Hematopoietic multipotent progenitor cell treated with erythropoietin and hydrocortisone succinate and interleukin-3 and kit ligand, for 8 days (in vitro differentiated cells): ENCODE results near the gene TSHR.
"Not testable (repeated sequence)": the region's sequence is repeated elsewhere in the genome, so short reads cannot be mapped to it uniquely, and the experiment has no call there.

Experiments used
- DNase-seq: peaks from one replicate; pipeline ENCODE4 v3.0.0-alpha.2; 2015

Gene TSHR

DNA sequence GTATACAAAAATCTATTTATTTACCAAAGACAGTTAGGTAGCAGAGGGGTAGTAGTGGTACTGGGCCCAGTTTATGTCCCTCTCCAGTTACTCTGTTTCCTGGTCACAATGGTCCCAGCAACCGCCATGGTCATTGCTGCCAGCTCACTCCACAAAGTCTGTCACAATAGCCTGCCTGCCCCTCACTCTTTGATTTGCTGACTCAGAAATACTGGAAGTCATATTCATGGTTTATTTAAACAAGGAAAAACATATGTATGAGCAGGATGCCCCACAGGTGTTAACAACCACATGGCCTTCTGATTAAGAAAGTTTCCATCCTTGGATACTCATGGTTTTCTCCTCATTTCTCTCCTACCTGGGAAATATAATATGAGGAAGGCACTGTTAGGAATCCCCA is 49.2 kb downstream of the TSHR start:
- DNase-seq, result no peak

DNA sequence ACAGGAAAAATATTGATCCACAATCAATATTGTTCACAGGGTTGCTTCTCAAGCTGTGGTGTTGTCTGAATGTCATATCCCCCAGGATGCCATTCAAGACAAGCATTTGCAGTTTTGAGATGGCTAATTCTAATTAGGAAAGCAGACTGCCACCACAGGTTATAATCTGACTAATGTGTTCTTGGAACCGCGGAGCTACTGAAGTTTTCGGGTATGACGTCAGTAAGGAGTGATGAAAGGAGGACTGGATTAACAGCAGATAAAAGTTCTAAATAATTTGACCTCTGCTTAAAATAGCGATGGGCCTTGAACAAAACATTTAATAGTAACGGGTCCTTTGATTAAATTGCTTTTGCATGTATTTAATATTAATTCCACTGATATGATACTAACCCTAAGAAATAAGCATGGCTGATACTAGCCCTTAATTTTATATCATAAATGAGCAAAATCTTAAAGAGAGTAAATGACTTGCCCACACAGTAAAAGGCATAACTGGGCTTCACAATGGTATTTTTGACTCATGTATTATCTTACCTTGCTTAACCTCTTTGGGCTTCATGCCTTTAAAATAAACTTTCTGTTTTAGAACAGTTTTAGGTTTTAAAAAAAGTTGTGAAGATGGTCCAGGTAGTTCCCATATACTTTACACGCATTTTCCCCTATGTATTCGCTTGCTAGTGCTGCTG is 50.3 kb downstream of the TSHR start:
- DNase-seq, result no peak

DNA sequence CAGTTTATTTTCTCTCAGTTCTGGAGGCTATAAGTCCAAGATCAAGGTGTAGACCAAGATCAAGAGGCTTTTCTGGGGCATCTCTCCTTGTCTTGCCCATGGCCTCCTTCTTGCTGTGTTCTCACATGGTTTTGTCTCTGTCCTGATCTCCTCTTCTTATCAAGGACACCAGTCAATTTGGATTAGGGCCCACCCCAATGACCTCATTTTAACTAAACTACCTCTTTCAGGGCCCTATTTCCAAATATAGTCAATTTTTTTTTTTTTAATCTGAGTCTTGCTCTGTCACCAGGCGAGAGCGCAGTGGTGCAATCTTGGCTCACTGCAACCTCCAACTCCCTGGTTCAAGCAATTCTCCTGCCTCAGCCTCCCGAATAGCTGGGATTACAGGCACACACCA is 50.8 kb downstream of the TSHR start:
- peak; percentile 90 for DNase-seq

DNA sequence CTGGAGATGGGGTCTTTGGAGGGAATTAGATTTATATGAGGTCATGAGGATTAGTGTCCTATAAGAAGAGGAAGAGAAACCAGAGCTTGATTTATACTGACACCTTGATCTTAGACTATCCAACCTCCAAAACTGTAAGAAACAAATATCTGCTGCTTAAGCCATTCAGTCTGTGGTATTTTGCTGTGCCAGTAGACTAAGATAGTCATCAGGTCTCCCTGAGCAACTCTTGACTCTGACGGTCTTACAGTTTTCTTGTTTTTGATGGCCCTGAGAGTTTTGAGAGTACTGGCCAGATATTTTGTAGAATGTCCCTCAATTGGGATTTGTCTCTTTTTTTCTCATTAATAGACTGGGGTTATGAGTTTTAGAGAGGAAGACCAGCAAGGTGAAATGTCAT is 51.7 kb downstream of the TSHR start:
- peak; percentile 27 for DNase-seq

DNA sequence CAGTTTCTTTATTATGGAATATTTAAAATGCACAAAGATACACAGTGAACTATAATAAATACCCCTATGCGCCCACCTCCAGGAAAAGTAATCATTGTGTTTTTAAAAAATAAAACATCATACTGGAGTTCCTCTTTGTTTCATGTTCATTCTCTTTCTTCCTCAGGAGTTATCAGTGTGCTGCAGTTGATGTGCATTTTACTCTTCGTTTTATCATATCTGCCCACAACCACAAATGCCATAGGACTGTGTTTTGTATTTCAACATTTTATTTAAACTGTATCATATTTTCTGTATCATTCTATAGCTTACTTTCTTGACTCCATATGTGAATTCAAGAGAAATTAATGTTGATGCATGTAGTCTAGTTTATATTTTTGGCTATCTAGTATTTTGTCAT is 53.9 kb downstream of the TSHR start:
- peak; percentile 79 for DNase-seq

DNA sequence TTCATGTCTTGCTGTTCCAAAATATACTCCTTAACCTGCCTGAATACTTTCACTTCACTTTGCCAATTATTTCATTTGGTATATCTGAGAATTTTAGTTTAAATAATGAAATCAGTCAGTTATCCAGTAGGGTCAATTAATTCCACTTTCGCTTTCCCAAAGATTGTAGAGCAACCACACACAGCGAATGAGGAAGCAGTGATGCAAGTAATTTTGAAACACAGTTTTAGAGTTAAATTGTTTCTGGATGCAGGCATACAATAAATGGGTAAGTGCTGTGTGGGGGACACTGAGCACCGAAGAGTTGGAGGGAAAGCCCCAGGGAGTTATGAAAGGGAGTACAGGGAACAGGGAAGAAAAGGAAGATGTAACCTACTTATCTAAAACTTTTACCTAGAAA is 62.8 kb downstream of the TSHR start:
- no peak for DNase-seq

DNA sequence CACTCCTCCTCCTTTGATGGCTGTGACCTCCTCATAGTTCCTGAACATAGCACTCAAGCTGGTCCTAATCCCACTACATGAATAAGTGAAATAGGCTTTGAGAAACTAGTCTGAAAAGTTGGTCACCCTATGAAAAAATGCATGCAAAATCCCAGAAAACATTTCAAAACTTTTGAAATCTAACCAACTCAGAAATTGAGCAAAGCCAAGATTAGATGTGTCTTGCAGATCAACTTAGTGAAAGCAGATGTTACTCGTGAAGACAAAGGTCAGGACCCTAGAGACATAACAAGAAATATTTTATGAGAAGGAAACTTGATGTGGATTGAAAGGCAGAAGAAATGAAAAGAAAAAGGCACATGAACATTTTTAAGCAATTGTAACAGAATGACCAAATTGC is 63.3 kb downstream of the TSHR start:
- DNase-seq, result no peak

DNA sequence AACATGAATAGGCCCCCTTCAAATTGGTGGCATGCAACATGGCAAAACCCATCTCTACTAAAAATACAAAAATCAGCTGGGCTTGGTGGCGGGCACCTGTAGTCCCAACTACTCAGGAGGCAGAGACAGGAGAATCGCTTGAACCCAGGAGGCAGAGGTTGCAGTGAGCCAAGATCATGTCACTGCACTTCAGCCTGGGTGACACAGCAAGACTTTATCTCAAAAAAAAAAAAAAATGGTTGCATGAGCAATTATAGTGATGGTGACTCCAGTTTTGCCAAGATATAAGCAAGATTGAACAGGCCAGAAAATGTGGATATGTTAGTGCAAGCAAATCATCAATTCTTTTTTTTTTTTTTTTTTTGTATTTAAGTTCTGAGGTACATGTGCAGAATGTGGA is 63.7 kb downstream of the TSHR start:
- peak; percentile 27 for DNase-seq

DNA sequence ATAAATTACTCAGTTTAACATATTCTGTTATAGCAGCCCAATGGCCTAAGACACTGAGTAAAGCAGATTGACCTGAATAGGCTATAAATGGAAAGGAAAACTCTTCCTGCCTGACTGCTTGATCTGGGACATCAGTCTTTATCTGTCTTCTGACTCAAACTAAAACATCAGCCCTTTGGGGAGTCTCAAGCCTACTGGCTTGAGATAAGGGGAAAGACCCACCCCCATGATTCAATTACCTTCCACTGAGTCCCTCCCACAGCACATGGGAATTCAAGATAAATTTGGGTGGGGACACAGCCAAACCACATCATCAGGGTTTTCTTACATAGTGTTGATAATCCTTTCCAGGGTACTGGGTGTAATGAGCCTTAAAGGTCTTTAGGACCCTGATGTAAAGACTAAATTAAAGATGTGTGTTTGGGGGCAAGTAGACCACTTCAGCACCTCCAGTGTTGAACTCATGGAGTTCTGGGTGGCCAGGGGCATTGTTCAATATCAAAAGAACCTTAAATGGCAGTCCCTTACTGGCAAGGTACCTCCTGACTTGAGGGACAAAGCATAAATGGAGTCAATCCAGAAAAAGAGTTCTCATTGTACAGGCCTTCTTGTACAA is 67.8 kb downstream of the TSHR start:
- peak; percentile 97 for DNase-seq

DNA sequence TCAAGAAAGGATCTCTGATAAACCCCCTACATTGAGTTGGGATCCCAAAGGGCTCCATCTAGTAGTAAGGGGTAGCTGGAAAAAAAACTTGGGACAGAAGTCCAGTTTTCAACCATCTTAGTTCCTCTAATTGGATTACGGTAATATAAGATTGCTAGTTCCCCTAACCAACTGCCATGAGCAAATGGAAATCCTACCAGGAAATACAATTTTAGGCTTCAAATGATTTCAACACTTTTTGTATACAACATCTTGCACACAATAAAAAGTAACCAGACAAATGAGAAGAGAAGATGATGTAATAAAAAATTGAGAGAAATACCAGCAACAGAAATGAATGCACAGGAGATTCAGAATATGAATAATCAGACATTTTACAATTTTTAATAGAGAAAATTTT is 73.0 kb downstream of the TSHR start:
- DNase-seq, result no peak

DNA sequence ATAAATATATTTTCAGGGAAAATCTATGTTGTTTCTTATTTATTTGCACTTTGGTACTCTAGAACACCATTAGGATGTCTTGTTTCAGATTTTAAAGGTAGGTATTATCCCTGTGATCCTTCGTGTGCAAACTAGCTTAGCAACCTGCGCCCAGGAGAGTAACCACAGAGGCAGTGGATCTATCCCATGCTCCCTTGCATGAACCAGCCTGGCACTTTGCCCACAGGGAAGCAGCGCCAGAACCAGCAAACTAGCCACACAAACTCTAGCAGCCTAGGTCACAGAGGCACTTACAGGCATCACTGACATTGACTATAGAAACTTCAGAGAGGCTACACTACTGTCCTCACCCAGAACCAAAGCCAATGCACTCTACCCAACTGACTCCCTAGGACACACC is 76.1 kb downstream of the TSHR start:
- DNase-seq, result no peak

DNA sequence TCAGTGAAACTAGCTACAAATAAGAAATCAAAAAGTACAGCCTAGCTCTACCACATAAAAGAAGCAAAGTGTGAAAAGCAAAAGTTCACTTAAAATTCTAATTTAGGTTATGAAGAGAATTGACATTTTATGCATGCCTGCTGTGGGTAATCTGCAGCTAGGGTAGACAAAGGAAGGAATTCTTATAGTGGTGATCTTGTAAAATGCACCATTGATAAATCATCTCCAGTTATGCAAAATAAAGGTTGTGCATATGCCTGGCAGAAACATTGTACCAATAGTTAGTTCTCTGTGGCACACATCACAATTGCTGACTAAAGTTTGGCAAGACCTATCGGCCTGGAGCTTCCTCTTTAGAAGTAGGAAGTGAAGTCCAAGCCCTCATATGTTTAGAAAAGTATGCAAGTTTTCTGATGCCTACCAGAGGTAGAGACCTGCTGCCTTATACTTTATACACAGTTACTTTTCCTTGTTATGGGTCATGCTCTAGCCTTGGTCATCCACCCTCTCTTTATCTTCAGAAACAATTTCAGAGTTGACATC is 78.3 kb downstream of the TSHR start:
- DNase-seq, result peak; percentile 18

DNA sequence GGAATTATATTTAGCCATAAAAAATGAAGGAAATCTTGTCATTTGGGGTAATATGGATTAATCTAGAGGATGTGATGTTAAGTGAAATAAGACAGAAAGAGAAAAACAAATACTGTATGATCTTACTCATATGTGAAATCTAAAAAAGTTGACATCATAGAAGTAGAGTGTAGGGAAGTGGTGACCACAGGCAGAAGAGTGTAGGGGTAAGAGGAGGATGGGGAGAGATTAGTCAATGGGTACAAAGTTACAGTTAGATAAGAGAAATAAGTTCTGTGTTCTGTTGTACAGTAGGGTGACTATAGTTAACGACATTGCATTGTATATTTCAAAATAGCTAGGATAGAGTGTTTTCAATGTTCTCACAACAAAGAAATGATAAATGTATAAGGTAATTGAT is 87.0 kb downstream of the TSHR start:
- peak; percentile 39 for DNase-seq

DNA sequence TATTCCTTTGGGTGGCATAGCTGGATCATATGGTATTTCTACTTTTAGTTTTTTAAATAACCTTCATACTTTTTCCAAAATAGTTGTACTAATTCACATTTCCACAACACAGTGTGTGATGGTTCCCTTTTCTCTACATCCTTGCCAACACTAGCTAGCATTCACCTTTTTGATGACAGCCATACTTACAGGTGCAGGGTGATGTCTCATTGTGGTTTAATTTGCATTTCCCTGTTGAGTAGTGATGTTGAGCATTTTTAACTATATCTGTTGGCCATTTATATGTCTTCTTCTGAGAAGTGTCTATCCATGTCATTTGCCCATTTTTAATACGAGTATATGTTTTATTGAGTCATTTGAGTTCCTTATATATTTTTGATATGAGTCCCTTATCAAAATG is 96.1 kb downstream of the TSHR start:
- no peak for DNase-seq

DNA sequence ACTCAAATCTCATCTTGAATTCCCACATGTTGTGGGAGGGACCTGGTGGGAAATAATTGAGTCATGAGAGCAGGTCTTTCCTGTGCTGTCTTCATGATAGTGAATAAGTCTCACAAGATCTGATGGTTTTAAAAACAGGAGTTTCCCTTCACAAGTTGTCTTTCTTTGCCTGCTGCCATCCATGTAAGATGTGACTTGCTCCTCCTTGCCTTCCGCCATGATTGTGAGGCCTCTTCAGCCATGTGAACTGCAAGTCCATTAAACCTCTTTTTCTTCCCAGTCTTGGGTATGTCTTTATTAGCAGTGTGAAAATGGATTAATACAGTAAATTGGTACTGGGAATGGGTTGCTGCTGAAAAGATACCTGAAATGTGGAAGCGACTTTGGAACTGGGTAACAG is 98.6 kb downstream of the TSHR start:
- not testable (repeated sequence) for DNase-seq

DNA sequence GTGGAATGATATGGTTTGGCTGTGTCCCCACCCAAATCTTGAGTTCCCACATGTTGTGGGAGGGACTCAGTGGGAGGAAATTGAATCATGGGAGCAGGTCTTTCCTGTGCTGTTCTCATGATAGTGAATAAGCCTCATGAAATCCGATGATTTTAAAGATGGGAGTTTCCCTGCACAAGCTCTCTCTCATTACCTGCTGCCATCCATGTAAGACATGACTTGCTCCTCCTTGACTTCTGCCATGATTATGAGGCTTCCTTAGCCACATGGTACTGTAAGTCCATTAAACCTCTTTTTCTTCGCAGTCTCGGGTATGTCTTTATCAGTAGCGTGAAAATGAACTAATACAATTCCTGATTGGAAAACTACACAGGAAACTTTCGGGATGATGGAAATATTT is 100.5 kb downstream of the TSHR start:
- no peak for DNase-seq

DNA sequence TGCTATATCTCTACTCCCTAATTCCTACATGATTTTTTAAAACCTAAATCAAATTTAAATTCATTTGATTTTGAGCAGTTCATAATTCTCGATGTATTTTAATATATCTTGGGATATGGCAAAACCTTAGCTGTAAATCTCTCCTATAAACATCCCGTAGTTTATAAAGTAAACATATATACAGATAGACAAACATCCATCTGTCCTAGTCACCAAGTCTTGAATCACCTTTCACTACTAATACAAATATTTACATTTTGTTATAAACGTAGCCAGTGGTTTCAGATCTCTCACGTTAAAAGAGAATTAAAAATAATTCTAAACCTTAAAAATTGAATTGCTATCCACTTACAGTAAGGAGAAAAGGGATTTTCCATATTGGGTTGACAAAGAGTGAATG is 107.0 kb downstream of the TSHR start:
- no peak for DNase-seq

DNA sequence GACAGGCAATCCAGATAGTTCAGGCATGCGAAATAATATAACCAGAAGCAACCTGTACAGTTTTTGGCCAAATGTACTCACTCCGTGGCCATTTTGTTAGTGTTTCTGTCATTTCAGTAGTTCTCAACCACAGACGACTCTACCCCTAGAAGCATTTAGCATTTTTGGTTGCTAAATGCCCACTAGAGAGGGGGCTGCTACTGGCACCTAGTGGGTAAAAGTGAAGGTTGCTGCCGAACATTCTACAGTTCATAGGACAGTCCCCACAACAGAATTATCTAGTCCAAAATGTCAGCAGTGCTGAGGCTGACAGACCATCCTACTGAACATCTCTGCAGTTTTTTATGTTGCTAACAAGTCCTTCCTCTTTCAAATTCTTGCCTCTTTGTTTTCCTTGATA is 107.4 kb downstream of the TSHR start:
- DNase-seq, result peak; percentile 85

DNA sequence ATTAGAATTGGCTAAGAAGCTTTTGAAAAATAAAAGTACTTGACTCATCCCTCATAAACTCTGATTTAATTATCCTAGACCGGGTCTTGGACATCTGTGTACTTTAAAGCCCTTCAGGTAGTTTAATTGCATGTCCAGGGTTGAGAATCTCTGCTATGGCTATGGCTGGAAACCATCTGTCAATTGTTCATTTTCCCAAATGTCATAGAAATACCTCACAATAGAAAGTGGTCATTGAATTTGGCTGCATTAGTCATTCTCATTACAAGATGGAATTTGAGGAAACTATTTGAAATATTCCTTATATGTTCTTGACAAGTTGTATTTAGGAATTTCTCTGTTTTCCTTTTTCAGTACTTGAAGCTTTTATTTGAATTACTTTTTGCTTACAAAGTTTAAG is 111.3 kb downstream of the TSHR start:
- DNase-seq, result no peak

DNA sequence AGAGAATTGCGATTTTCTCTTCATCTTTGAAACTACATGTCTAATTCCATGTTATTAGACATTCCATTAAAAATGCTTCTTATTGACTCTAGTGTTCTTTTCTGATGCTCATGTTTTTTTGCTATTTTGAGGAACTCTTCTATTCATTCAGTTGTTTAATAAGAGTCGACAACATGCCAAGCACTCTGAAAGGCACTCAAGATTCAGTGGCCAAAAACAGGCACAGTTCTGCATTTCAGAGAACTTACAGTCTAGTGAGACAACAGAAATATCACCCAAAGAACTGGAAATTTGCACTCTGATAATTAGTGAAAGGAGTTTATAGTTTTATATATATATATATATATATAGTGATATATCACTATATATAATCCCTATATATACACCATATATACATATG is 111.7 kb downstream of the TSHR start:
- no peak for DNase-seq

DNA sequence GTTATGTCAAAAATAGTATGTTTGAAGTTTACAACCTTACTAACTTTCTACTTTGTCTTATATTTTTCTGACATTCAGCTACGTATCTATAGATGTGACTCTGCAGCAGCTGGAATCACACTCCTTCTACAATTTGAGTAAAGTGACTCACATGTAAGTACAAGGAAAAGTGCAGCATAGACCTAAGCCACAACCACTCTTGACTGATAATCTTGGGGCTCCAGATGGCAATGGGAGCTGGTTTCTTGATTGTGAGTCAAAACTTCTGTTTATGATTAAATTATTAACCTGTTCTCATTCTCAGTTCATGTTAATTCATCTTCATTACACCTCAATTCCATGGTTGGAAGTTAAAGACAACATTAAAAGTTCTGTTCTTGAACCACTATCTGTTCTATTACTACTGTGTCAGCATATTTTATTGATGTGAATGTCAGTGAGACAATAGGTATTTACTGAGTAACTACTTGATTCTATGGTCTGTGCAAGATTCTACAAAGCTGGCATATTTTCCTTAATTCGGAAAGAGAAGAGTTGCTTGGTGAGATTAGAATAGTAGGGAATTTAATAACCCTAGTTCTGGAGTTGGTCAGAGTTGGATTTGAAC is 112.9 kb downstream of the TSHR start:
- DNase-seq, result peak; percentile 87

DNA sequence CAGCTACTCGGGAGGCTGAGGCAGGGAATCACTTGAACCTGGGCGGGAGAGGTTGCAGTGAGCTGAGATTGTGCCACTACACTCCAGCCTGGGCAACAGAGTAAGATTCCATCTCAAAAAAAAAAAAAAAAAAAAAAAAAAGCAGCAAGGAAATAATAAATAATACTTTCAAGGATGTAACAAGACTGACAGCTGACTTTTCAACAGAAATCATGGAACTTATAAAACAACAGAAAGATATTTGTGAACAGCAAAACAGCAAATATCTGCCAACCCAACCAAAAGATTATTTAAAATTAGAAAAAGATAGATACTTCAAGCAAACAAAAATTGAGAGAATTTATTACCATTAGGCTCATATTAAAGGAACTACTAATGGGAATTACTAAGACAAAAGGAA is 115.1 kb downstream of the TSHR start:
- no peak for DNase-seq

DNA sequence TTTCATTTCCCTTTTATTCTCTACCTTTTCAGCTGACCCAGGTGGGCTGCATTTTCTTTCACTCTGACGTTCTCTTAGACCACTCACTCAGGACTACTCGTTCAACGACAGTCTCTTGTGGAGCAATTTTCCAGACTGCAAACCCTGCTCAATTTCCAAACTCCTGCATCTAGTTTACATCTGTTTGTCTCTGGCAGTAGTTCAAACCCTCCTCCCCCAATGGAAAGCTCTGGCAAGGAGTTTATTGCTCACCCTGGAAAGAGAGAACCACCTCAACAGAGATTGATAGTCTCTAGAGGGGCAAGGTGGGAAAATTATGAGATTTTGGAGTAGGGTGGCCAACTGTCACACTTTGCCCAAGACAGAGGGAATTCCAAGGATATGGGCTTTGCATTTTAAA is 130.2 kb downstream of the TSHR start:
- DNase-seq, result no peak

DNA sequence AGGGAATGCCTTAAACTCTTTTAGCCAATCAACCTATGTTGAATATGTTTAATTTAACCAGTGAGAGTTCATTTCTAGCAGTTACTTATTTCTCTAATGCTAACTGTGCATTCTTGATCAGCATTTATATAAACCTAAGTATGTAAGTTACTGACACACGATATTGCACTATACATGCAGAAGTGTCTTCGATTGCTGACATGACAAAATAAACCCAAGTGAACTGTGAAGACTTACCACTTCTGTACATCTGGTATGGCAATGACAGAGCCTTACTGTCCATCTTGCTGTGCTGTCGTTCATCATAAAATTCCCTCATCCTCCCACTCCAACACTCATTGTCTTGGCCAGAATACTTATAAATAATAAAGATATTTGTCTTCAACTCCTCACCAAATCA is 131.8 kb downstream of the TSHR start:
- no peak for DNase-seq

DNA sequence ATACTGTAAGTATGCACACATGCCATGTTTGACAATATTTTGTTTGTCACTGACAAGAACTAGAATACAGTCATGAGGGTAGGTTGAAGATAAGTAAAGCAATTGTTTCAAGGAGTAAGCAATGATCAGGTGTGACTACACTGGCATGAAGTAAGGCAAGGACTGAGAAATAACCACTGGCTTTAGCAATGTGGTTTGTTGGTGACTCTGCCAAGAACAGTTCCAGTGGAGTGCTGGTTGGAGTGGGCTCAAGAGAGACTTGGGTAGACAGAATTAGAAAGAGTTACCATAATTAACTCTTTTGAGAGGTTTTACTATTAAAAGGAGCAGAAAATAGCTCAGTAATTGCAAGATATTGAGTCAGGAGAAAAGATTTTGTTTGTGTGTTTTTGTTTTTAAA is 135.7 kb downstream of the TSHR start:
- DNase-seq, result no peak
